NCI-H187 (cell line): ENCODE data around the gene ATP10A.
"Not testable (repeated sequence)": the region's sequence is repeated elsewhere in the genome, so short reads cannot be mapped to it uniquely, and the experiment has no call there.

Experiments
- DNase-seq, 2 experiments: peaks; one replicate each; lab custom pipeline; 2025; lab: John Stamatoyannopoulos, UW

Gene ATP10A

GRCh38 chr15:25653371-25653770 is 209.8 kb downstream of the ATP10A start:
- no peak for DNase-seq

- no peak for DNase-seq
Measured at GRCh38 chr15:25652704-25653103, 210.4 kb downstream of the ATP10A start.

- DNase-seq = no peak
Measured at GRCh38 chr15:25649390-25649789, 213.7 kb downstream of the ATP10A start.

GRCh38 chr15:25643120-25643519 is 220.0 kb downstream of the ATP10A start:
- no peak for DNase-seq

- no peak for DNase-seq
Measured at GRCh38 chr15:25641762-25642161, 221.4 kb downstream of the ATP10A start.

GRCh38 chr15:25641361-25641760 is 221.8 kb downstream of the ATP10A start:
- no peak for DNase-seq

GRCh38 chr15:25640959-25641358 is 222.2 kb downstream of the ATP10A start:
- not testable (repeated sequence) for DNase-seq

GRCh38 chr15:25640381-25640780 is 222.7 kb downstream of the ATP10A start:
- DNase-seq = no peak

GRCh38 chr15:25636486-25636885 is 226.6 kb downstream of the ATP10A start:
- not testable (repeated sequence) for DNase-seq

GRCh38 chr15:25635191-25635590 is 227.9 kb downstream of the ATP10A start:
- no peak for DNase-seq

- no peak for DNase-seq
Measured at GRCh38 chr15:25633862-25634261, 229.3 kb downstream of the ATP10A start.

GRCh38 chr15:25631971-25632370 is 231.2 kb downstream of the ATP10A start:
- DNase-seq = no peak
